Ovary (tissue), 3 donors: ENCODE results near the gene NRL.

Experiments
- EP300 ChIP-seq: sonication (generic); formaldehyde crosslinking; IDR thresholded peaks from one replicate; pipeline ENCODE4 v1.6.1; 2017; ENCODE audit warnings: antibody characterized with exemption
- POLR2A ChIP-seq: fragments of 450-650 bp; IDR thresholded peaks from one replicate; pipeline ENCODE4 v1.6.1; 2017; ENCODE audit warnings: antibody characterized with exemption, mild to moderate bottlenecking, moderate library complexity
- TF ChIP-seq, protein P1 (sequence below), 3 donors: fragments of 450-650 bp in 2 of 3; fragments of 200-600 bp in 1 of 3; IDR thresholded peaks; one replicate each; pipeline versions ENCODE4 v1.5.1 to v1.8.0; 2016 to 2022; ENCODE audit warnings: antibody characterized with exemption in 3 of 3, mild to moderate bottlenecking in 1 of 3
- donor health status: DM: no; HTN: no; CAD: no.

DNA sequence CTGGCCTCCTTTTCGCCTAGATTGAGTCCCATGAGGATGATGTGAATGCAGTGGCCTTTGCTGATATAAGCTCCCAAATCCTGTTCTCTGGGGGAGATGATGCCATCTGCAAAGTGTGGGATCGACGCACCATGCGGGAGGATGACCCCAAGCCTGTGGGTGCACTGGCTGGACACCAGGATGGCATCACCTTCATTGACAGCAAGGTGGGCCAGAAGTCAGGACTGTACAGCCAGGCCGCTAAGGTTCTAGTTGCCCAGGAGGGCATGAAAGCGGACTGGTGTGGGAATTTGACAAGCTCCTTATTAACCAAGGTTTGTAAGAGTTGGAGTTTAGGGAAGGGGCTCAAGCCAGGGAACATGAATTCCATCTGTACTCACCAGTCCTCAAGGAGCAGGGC lies 4.9 kb upstream of the NRL start:
- TF ChIP-seq, protein P1, sequence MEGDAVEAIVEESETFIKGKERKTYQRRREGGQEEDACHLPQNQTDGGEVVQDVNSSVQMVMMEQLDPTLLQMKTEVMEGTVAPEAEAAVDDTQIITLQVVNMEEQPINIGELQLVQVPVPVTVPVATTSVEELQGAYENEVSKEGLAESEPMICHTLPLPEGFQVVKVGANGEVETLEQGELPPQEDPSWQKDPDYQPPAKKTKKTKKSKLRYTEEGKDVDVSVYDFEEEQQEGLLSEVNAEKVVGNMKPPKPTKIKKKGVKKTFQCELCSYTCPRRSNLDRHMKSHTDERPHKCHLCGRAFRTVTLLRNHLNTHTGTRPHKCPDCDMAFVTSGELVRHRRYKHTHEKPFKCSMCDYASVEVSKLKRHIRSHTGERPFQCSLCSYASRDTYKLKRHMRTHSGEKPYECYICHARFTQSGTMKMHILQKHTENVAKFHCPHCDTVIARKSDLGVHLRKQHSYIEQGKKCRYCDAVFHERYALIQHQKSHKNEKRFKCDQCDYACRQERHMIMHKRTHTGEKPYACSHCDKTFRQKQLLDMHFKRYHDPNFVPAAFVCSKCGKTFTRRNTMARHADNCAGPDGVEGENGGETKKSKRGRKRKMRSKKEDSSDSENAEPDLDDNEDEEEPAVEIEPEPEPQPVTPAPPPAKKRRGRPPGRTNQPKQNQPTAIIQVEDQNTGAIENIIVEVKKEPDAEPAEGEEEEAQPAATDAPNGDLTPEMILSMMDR (IDR thresholded peaks at IDR 0.05) = no peak
- TF ChIP-seq POLR2A = no peak
- no peak for TF ChIP-seq EP300
